ENCODE data around the gene NDFIP1.

The NDFIP1 gene

DNA sequence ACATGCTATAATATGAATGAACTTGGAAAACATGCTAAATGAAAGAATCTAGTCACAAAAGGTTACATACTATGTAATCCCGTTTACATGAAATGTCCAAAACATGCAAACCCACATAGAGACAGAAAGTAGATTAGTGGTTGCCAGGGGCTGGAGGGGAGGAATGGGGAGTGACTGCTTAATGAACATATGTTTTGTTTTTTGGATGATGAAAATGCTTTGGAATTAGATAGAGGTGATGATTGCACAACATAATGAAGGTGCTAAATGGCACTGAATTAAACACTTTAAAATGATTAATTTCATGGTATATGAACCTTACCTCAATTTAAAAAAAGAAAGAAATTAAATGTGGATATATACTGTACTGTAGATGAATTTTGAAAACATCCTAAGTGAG, 17.6 kb upstream of the NDFIP1 start:
- DNase-seq = no peak

DNA sequence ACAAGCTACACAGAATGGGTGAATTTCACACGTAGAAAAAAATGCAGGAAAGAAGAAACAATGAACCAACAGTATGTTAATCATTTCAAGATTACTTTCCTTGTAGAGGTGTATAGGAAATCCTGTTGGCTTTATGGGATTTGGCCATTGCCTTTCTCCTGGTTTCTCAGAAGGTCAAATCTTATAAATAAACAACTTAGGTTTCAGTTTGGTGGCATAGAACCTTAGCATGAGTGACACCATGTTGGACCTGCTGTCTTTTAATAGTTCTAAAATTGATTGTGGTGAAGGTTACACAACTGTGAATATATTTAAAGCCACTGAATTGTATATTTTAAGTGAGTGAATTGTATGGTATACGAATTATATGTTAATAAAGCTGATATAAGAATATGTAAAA, 16.7 kb upstream of the NDFIP1 start:
- DNase-seq = no peak

DNA sequence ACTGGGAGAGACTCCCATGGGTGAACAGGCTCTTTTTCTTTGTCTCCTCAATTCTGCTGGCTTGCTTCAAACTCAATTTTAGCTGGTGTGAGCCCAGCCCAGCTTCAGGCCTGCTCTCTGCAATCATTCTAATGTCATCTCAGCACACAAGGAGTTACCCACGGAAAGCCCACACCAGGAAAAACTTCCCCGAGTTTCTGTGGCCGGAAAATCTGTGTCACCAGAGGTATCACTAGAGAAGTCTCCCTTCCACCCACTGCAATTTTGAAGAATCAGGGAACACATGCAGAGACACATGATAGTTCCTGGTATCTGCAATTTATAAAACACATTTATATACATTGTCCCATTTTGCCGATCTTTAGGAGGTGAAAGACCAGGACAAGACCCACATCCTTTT, 13.5 kb upstream of the NDFIP1 start:
- DNase-seq = no peak

DNA sequence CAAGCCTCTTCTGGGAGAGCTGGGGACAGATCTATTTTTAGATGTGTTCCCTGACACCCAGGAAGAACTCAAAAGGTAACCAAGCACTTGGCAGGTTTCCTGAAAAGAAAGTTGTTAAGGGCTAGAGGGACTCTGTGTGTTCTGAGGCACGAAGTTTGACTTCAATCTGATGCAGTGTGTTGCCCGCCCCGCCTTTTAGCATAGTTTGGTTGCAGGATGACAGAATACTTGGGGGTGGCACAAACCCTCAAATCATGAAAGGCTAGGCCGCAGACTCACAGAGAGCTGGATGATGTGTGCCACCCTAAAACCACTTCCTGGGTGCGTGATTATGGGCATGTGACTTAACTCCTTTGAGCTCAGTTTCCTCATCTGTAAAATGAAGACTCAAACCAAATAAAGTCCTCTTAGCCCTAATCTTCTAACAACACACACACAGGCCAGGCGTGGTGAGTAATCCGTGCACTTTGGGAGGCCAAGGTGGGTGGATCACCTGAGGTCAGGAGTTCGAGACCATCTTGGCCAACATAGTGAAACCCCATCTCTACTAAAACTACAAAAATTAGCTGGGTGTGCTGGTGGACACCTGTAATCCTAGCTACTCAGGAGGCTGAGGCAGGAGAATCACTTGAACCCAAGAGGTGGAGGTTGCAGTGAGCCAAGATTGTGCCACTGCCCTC, 12.8 kb upstream of the NDFIP1 start:
- no peak for DNase-seq

DNA sequence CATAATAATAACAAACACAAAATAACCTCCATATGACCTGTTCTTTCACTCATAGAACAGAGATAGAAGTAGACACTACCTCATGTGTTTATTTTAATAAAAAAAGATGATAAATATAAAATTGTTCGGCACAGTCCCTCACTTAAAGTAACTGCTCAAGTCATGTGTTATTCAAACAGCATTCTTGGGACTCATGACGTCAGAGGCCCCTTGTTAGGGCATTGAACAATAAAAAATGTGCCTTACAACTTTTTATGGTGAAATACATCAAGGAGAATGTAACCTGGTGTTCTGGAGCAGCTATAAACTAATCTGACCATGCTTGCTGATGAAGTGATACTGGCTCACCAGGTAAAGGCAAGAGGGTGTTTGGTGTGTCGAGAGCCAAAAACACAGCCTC, 12.2 kb upstream of the NDFIP1 start:
- no peak for DNase-seq

DNA sequence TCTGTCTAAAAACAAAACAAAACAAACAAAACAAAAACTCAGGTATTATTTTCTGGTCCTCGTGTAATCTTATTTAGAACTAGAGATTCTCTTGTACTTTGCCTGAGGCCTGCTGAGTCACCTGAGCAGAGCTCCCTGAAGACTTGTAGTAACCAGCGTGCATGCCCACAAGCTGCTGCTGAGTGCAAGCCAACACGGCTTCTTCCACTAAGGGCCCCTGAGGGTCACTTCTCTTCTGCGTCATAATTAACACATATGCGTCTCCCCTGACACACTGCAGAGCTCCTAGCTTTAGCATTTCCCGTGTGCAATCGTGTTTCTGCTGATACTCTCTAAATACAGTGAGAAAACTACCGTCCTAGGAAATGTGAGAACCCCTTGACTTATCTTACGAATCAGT, 10.9 kb upstream of the NDFIP1 start:
- DNase-seq = no peak

DNA sequence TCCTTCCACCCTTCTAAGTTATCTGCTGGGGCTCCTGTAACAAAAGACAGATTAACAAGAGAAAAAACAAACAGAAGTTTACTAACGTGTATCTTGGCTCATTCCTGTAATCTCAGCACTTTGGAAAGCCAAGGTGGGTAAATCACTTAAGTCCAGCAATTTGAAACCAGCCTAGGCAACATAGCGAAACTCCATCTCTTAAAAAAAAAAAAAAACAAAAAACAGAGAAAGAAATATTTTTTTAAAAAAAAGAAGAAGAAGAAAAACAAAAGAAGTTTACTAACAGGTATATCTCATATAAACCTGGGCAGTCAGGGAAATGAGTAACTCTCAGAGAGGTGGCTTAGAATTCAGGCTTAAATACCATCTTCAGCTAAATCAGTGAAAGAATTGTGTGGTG, 10.3 kb upstream of the NDFIP1 start:
- DNase-seq = no peak

DNA sequence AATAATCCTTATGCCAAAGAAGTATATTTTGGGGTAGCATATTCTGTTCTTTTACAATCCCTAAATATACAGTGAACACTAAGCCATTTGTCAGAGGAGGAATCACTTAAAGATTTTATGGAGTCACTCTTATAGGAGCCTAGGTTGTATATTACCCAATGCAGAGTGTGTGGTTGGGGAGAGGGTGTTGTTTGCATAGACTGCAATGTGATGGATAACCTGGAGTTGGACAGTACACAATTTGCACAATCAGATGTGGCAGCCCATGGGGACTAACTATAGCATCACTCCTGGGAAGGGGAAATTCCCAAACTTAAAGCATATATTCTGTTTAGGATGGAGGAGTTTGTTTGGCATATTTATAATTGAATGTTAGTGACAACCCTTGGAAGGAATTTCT, 9.6 kb upstream of the NDFIP1 start:
- DNase-seq = no peak

DNA sequence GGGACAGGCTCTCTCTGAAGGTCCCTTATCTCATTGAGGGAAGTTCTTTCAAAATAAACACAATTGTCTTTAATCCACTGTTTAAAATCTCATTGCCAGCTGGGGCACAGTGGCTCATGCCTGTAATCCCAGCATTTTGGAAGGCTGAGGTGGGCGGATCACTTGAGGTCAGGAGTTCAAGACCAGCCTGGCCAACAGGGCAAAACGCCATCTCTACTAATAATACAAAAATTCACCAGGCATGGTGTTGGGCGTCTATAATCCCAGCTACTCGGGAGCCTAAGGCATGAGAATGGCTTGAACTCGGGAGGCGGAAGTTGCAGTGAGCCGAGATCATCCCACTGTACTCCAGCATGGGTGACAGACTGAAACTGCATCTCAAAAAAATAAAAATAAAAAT, 8.3 kb upstream of the NDFIP1 start:
- DNase-seq = no peak

DNA sequence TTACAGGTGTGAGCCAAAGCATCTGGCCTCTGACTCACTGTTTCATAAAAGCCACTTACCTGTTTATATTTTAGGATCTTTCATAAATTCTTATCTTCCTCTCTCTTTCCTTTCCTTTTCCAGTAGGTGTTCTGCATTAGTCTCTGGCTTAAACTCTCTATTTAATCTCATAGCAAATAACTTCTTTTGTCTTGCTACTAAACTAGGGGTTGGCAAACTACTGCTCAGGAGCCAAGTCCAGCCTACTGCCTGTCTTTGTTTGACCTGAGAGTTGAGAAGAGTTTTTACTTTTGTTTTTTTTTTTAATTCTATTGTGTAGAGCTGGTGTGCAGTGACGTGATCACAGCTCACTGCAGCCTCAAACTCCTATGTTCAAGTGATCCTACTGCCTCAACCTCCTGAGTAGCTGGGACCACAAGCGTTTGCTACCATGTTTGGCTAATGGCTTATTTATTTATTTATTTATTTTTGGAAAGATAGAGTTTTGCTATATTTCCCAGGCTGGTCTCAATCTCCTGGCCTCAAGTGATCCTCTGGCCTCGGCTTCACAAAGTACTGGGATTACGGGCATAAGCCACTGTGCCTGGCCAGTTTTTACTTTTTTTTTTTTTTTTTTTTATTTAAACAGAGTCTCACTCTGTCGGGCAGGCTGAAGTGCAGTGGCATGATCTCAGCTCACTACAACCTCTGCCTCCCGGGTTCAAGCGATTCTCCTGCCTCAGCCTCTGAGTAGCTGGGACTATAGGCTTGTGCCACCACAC, 5.4 kb upstream of the NDFIP1 start:
- DNase-seq = no peak

DNA sequence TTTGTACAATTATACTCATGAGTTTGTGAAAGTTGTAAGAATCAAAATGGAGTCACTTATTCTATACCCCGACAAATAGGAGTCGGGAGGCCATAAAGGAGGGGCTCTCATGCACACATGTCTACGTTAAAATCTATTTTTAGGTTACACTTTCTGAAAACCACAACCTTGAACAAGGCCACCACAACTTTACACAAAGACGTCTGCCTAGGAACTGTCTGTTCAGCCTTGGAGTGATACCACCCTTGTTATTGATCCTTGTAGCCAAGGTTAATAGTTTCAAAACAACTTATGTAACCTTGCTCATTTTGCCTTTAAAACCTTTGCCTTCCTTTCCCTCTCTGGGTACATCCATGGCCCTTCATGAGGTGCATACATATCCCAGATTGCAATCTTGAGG, 4.1 kb upstream of the NDFIP1 start:
- DNase-seq = no peak

DNA sequence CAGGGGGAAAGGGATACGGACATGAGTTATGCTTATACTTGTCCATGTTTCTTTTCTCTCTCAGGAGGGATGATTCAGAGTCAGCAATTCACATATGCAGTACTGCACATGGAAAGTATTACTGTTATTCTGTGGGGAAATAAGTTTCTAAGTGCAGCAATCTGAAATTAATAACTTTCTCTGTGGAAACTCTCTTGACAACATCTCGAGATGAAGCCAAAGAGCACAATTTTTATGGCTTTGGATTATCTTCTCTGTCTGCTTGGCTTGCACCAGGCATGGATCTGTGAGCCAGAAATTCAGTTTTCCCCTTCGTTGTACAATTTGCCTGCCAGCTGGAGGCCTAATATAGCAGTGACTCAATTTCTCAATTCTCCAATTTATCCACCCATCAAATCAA, 2.5 kb upstream of the NDFIP1 start:
- DNase-seq = no peak

DNA sequence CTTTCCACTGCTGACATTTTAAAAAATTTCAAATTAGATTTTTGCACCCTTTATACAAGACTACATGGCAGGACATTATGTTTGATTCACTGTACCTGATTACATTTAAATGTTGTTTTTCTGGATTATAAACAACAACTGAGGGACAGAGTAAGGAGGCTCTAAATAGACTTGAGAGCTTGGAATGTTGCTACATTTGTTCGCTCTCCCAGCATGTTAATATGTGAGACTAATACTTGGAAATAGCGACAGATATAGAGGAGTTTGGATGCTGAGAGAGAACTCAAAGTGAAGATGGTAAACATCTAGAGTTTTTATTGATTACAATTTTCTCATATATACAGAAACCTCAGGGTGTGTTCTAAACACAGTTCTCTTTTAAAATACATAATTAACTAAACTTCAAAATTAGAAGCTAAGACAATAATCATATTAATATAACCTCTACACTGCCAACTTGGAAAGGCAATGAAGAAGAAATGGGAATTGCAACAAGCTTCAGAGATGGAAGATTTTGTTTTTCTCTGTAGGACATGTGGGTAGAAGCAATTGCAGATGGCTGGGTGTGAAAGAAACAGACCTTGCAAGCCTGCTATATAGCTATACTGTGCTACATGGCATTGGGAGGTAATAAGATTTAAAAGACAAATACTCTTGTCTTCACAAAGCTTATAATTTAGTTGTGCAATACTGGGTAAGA, 1.4 kb upstream of the NDFIP1 start:
- DNase-seq = no peak

DNA sequence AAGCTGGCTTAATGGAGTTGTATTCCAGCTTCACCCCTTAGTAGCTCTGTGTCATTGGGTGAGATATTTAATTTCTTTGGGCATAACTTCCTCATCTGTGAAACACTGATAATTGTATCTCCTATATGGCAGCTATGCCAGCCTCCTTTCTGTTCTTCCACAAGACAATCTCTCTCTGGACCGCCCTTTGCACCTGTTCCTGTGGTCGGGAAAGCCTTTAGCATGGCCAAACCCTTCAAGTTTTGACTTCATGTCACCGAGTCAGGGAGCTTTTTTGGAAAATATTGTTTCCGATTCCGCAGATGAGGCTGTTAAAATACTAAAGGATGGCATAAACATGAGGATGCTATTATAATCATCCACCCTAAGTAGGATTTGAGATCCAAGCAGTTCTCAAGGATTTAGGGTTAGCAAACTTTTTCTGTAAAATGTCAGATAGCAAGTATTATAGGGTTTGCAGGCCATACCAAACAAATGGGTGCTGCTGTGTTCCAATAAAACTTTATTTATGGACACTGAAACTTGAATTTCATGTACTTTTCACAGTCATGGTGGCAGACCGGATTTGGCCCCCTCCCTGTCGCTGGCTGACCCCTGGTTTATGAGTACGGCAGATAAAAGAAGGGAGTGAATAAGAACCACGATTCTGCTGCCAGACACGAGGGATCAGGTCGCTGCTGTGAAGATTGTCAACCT, 695 bp upstream of the NDFIP1 start:
- peak in 3 of 51 donors; percentile 37 to 68 (median 46) for DNase-seq

DNA sequence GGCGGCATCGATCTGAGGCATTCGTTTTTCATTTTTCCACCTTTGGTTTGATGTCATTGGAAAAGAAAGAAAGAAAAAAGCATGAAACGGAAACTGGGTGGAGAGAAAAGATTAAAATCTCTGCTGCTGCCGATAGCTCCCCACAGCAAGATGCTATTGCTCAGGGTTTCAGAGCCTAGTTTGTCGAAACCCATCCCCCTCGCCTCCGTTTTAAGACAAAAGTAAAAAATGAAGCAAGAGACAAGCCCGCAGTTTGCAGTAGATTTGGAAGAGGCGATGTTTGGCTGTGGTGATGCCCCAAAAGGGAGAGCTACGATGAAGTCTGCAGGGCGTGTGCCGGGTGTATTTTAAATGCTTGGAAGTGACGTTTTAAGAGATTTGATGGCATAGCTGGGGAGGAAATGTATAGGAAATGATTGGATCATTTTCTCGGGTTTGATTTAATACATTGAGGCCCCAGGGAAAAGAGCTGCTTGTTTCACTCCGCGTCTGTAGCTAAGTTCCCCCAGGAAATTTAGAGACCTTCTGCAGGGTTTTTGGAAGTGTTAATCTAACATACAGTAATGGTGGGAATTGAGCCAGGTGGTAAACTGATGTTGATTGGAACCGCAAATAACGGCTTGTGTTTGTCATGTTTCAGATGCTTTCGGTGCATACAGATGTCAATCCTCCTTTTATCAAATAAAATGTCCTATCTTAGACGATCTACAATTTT, 909 bp downstream of the NDFIP1 start:
- DNase-seq = peak in 8 of 51 donors; percentile 7 to 79 (median 40)

DNA sequence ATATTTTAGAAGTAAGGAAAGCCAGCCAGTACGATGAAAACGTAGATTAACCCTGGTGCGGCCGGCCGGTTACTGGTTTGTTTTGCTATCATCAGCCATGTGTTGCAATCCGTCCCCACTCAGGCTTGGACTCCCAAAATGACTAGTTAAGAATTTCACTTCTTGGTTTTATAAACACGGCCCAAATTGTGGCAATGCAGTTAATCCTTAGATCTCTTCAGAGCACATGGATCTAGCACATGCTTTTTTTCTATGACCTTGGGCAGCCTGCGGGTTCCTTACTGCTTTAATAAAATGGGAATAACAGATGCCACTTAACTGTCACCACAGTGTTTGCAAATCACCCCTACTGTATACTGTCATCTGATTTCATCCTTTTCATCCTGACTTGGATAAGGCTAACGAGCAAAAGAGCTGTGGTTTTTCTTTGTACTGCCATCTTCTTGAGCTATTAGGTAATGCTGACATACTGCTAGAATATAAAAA, 1.5 kb downstream of the NDFIP1 start:
- peak in 5 of 51 donors; percentile 3 to 58 (median 5) for DNase-seq

DNA sequence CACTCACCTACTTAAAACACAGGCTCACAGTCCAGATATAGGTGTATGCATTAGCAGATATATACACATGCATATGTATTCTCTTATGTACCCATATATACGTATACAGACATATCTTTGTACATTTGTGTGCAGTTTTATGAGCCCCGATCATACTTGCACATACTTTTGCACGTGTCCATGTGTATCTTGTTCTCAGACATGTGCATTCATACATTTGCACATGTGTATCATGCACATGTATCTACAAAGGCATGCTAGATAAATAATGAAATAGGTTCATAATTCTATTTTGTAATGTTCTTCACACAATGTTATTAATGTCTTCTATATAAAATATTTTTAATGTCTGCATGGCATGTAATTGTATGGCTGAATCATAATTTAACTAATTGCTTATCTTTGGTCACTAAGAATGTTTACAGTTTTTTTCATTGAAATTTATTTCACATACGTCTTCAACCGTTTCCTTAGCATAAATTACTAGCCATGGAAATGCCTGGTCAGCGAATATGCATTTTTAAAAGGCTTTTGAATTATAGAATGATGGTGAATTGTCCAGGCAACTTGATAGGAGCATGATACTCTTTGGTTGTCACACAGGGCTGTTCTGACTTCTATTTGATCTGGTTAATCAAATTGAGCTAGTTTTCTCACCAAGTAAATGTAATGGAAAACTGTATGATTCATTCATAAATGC, 2.6 kb downstream of the NDFIP1 start:
- no peak for DNase-seq

DNA sequence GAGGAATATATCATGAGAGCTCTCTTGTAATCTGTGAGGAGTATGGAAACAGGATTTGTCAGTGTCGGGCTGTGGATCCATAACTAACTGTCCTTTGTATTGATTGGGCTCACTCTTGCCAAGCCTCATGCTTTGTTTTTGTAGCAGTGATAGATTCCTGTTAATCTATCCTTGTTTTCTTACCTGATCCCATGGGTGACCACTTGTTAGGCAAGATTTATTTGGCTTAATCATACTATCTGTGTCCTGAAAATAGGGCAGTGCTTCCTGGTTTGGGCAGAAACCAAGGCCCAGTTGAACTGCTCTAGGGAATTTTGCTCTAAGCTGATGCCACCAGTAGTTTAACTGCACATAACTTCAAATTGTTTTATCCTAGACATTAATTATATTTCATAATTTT, 6.1 kb downstream of the NDFIP1 start:
- no peak for DNase-seq

DNA sequence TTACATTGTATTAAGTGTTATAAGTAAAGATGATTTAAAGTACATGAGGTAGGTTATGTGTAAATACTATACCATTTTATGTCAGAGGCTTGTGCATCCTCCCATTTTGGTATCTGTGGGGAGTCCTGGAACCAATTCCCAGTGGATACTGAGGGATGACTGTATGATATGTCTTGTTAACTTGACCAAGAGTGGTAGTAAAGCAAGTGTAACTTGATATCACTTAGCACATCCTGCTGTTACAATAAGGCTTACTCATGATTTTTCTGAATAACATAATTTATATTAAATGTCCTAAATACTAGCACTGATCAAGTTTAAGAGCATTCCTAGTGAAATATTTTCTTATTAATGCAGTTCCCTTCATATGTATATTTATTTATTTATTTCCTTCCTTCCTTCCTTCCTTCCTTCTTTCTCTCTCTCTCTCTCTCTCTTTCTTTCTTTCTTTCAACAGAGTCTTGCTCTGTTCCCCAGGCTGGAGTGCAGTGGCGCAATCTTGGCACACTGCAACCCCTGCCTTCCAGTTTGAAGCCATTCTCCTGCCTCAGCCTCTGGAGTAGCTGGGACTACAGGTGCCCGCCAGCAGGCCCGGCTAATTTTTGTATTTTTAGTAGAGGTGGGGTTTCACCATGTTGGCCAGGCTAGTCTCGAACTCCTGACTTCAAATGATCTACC, 7.5 kb downstream of the NDFIP1 start:
- no peak for DNase-seq

DNA sequence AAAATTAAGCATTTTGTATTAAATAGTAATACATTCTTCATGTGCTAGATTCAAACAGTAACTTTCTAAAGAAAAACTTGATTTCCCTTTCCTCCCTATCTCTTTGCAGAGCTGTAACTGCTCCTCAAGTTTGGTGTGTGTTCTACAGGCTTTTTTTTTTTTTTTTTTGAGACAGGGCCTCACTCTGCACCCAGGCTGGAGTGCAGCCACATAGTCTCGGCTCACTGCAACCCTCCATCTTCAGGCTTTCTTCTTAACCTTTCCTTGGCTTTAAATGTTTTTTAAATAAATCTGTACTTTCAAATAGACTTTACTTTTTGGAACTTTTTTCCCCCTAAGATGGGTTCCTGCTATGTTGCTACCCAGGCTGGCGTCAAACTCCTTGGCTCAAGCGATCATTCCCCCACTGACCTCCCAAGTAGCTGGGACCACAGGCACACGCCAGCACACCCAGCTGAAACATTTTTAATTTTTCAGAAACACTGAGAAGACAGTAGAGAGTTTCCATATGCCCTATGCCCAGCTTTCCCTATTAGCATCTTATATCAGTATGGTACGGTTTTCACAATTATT, 9.1 kb downstream of the NDFIP1 start:
- no peak for DNase-seq

All from hypothalamus (tissue), 51 donors.